Stimulated activated memory B cell treated with anti-CD40 and anti-IgM and Interleukin-4, amounts not matched to agents 10 μg/mL and 1 μg/mL and 100 μg/mL, for 72 hours (primary cell): ENCODE data around the gene NT5C.

Experiments used
- ATAC-seq: fragments of 150-1000 bp; cut with Tn5 transposase; 2 replicates; pipeline ENCODE4 v1.10.0; 2021
- H3K27ac Mint-ChIP-seq: one replicate; pipeline ENCODE4 v1.8.0; 2022; ENCODE audit warnings: mild to moderate bottlenecking, mixed read lengths
- H3K27me3 Mint-ChIP-seq: one replicate; pipeline ENCODE4 v1.8.0; 2022; ENCODE audit warnings: mixed read lengths
- H3K36me3 Mint-ChIP-seq: one replicate; pipeline ENCODE4 v1.8.0; 2022; ENCODE audit warnings: mixed read lengths
- H3K4me1 Mint-ChIP-seq: one replicate; pipeline ENCODE4 v1.8.0; 2022; ENCODE audit warnings: mixed read lengths
- H3K4me3 Mint-ChIP-seq: one replicate; pipeline ENCODE4 v1.8.0; 2022; ENCODE audit warnings: mild to moderate bottlenecking, moderate library complexity, mixed read lengths
- H3K9me3 Mint-ChIP-seq: one replicate; pipeline ENCODE4 v1.8.0; 2022; ENCODE audit warnings: mixed read lengths

NT5C gene

GRCh38 chr17:75096082-75096625, 35.4 kb downstream of the NT5C start:
- Mint-ChIP-seq H3K27ac (no peak overlapping the region), H3K4me1 (peaks cover 19% of the 10 kb centered on the region), H3K4me3 (no peak overlapping the region), H3K9me3 (no peaks in the 10 kb centered on the region), H3K27me3 (no peaks in the 10 kb centered on the region), H3K36me3 (no peaks in the 10 kb centered on the region)
- ATAC-seq = no peak

- no peak overlapping the region for H3K4me3 Mint-ChIP-seq
- no peak overlapping the region for H3K27ac Mint-ChIP-seq
- ATAC-seq = peak; percentile 26
- H3K27me3 Mint-ChIP-seq = no peaks in the 10 kb centered on the region
- no peaks in the 10 kb centered on the region for H3K9me3 Mint-ChIP-seq
- peaks cover 25% of the 10 kb centered on the region for H3K4me1 Mint-ChIP-seq
- no peaks in the 10 kb centered on the region for H3K36me3 Mint-ChIP-seq
Measured at GRCh38 chr17:75094871-75095399, 36.6 kb downstream of the NT5C start.

DNA sequence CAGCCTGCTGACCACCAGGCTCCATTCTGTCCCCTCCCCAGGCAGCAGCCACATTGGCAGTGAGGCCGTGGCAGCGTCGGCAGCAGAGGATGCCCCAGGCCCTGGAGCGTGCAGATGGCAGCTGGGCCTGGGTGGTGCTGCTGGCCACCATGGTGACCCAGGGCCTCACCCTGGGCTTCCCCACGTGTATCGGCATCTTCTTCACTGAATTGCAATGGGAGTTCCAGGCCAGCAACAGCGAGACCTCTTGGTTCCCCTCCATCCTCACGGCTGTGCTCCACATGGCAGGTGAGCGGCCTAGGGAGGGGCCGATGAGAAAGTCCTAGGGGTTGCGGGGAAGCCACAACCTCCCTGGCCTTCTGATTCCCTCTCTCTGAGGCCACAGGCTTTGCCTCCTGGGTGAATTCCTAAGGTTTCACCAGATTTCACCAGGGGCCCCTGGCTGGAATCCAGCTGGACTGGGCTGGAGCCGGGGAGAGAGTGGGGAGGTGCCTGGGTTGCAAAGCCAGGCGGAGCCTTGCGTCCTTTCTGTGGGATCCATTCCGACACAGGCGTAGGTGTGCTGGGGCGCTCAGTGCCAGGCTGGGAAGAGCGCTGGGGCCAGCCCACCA, 37.9 kb downstream of the NT5C start:
- Mint-ChIP-seq H3K27me3 (no peaks in the 10 kb centered on the region), H3K27ac (no peak overlapping the region), H3K9me3 (no peaks in the 10 kb centered on the region), H3K4me3 (no peak overlapping the region), H3K36me3 (no peaks in the 10 kb centered on the region), H3K4me1 (peaks cover 24% of the 10 kb centered on the region)
- ATAC-seq = no peak

DNA sequence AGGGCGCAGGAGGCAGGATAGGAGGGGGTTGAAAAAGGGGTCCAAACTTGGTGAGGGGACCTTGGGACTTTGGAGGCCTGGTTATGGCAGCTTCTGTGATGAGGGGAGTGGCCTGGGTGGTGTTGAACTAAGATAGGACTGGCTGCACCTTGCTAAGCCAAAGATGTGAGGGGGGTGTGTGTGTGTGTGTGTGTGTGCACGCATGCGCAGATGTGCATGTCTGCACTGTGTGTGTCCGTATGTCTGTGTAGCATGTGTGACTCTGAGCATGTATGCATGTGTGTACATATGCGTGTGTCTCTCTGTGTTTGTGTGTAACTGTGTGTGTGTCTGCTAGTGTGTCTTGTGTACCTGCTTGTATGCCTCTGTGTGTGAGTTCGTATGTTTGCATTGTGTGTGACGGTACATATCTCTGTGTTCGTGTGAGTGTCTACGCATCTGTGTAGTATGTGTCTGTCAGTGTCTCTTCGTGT, 39.7 kb downstream of the NT5C start:
- Mint-ChIP-seq H3K9me3 (no peaks in the 10 kb centered on the region), H3K36me3 (no peaks in the 10 kb centered on the region), H3K4me3 (no peak overlapping the region), H3K4me1 (peaks cover 33% of the 10 kb centered on the region), H3K27me3 (no peaks in the 10 kb centered on the region), H3K27ac (no peak overlapping the region)
- ATAC-seq = no peak

DNA sequence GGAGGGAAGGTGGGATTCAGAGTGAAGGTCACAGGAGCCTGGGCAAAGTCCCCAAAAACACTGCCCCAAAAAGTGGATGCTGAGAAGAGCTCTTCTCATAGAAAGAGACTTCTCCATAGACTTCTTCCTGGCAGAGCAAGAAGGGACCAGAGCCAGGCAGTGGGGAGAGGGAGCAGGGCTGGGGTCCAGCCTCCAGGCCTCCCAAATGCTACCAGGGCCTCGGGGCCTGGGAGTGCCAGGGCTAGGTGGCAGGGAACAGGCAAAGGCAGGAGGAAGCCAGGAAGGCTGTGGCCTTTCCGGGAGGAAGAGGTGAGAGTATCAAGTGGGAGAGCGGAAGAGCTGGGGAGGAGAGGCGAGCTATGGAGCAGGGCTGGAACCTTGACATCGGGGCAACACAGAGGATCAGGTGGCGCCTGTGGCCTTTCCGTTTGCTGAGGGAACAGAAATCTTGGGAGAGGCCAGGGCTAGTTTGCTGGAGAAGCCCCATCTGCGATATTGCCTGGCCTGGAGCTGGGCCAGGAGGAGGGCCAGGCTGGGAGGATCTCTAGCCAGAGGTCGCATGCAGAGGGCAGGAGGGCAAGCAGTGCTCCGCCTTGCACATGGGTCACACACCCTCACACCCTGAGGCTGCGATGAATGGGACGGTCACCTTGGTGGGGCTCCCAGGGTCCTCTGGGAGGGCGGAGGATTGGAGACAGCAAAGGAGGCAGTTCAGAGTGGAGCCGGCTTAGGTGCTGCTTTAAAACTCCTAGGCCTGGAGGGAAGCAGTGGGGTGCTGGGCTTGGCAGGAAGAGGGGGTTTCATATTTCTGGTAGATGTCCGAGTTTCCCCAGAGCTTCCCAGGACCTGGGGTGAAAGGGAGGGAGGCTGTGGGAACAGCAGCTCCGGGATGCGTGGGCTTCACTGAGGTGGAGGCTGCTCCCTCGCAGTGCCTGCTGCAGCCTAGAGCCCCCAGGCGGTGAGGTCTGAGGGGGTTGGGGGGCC, 40.4 kb downstream of the NT5C start:
- Mint-ChIP-seq H3K4me1 (peaks cover 40% of the 10 kb centered on the region), H3K27ac (no peak overlapping the region), H3K4me3 (no peak overlapping the region), H3K36me3 (no peaks in the 10 kb centered on the region), H3K27me3 (no peaks in the 10 kb centered on the region), H3K9me3 (no peaks in the 10 kb centered on the region)
- ATAC-seq = no peak

DNA sequence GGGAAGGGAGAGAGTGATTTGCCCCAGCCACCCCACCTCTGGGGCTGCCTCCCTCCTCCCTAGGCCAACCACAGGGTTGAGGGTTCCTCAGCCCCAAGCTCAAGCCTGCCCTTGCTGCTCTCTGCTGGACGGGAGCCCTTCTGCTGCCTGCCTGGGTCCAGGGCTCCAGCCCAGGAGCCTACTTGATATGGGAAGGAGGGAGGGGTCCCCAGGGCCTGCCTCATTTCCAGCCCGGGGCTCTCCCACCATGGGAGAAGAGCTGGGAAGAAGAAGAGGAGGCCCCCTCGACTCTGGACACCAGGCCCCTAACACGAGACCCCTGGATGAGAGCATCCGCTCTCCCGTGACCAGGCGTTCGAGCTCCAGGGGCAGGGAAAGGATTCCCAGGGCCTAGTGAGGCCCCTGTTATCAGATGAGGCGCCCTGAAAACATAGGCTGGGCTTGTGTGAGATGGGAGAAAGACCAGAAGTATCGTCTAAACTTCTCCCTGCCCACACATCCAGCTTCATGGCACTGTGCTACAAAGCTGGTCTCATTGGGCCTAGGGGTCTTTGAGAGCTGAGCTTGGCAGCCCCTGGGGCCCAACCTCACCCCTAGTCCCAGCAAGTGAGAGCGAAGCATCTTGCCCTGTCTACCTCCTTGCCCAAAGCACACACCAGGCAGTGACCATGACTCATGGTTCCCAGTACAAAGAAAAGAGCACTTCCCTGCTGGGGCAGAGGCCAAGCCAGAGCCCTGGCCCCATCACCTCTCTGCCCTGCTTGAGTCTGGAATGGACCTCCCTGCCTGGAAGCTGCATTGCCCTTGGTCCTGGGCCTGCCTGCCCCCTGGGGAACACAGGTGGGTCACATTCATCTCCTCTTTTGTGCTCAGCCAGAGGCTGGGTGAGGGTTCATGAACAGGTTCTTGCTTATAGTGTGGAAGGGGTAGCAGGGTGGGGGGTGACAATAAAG, 42.8 kb downstream of the NT5C start:
- ATAC-seq = no peak
- peak overlapping the region; percentile 81 for H3K4me3 Mint-ChIP-seq
- no peaks in the 10 kb centered on the region for H3K36me3 Mint-ChIP-seq
- peak overlapping the region; percentile 73 for H3K27ac Mint-ChIP-seq
- peaks cover 41% of the 10 kb centered on the region for H3K4me1 Mint-ChIP-seq
- H3K9me3 Mint-ChIP-seq = no peaks in the 10 kb centered on the region
- no peaks in the 10 kb centered on the region for H3K27me3 Mint-ChIP-seq

GRCh38 chr17:75087558-75088453, 43.7 kb downstream of the NT5C start, which contains the start of gene SLC16A5:
Gene SLC16A5, plus strand, starts transcription at chr17:75087954. Its CDS starts 5,683 bp downstream, at chr17:75093637.
- no peaks in the 10 kb centered on the region for H3K36me3 Mint-ChIP-seq
- H3K9me3 Mint-ChIP-seq = no peaks in the 10 kb centered on the region
- H3K4me1 Mint-ChIP-seq = peaks cover 41% of the 10 kb centered on the region
- peak within 1 kb of the TSS; percentile 73 for H3K27ac Mint-ChIP-seq
- ATAC-seq = peak; percentile 79
- no peaks in the 10 kb centered on the region for H3K27me3 Mint-ChIP-seq
- peak within 1 kb of the TSS; percentile 81 for H3K4me3 Mint-ChIP-seq

DNA sequence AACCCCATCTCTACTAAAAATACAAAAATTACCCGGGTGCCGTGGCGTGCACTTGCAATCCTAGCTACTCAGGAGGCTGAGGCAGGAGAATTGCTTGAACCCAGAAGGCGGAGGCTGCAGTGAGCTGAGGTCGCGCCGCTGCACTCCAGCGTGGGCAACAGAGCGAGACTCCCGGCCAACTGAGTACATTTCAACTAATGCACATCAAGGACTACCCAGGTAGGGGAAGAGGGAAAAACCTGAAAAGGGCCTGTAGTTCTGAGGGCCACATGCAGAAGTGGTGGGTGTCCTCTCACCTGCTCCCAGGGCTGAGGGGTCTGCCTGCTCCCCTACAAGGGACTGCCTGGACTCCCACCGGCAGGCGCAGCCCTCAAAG, 44.4 kb downstream of the NT5C start:
- Mint-ChIP-seq H3K4me1 (peaks cover 40% of the 10 kb centered on the region), H3K9me3 (no peaks in the 10 kb centered on the region), H3K36me3 (no peaks in the 10 kb centered on the region), H3K27me3 (no peaks in the 10 kb centered on the region), H3K4me3 (peak overlapping the region; percentile 70), H3K27ac (peak overlapping the region; percentile 73)
- ATAC-seq = no peak

- Mint-ChIP-seq H3K9me3 (no peaks in the 10 kb centered on the region), H3K4me3 (peak overlapping the region; percentile 36), H3K4me1 (peaks cover 39% of the 10 kb centered on the region), H3K27ac (peak overlapping the region; percentile 73), H3K27me3 (no peaks in the 10 kb centered on the region), H3K36me3 (no peaks in the 10 kb centered on the region)
- no peak for ATAC-seq
Measured at GRCh38 chr17:75086496-75087181, 44.9 kb downstream of the NT5C start.

DNA sequence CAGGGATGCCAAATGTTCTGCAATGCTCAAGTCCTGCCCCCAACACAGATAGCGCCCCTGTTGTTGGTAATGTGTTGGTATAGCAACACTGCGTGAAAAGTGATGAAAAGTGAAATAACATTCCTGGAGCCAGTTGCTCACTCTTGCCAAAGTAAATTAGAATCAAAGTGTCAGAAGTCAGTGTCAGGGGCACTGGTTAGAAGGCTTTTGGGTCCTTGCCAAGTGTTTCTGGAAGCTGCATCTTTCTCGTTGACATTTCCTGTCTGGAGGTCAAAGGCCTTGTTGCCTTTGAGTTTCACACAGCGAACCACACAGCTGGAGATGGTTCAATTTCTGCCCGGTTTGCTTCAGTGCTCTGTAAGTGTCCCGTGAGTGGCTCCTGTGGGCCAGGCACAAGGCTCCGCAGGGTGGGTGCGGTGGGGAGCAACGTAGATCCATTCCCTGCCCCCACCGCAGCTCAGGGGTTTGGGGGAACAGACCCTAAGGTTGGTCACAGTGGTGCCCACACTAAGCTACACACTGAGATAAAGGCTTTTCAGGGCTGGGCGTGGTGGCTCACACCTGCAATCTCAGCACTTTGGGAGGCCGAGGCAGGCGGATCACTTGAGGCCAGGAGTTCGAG, 47.4 kb downstream of the NT5C start:
- H3K27ac Mint-ChIP-seq = no peak overlapping the region
- no peak for ATAC-seq

GRCh38 chr17:75082683-75083082, 48.9 kb downstream of the NT5C start:
- Mint-ChIP-seq H3K27ac (no peak overlapping the region), H3K27me3 (no peaks in the 10 kb centered on the region)

More for the DNA sequence above, 47.4 kb downstream of the NT5C start:
- H3K27me3 Mint-ChIP-seq = no peaks in the 10 kb centered on the region
- no peaks in the 10 kb centered on the region for H3K36me3 Mint-ChIP-seq
- H3K4me3 Mint-ChIP-seq = no peak overlapping the region
- H3K4me1 Mint-ChIP-seq = peaks cover 38% of the 10 kb centered on the region
- H3K9me3 Mint-ChIP-seq = no peaks in the 10 kb centered on the region

DNA sequence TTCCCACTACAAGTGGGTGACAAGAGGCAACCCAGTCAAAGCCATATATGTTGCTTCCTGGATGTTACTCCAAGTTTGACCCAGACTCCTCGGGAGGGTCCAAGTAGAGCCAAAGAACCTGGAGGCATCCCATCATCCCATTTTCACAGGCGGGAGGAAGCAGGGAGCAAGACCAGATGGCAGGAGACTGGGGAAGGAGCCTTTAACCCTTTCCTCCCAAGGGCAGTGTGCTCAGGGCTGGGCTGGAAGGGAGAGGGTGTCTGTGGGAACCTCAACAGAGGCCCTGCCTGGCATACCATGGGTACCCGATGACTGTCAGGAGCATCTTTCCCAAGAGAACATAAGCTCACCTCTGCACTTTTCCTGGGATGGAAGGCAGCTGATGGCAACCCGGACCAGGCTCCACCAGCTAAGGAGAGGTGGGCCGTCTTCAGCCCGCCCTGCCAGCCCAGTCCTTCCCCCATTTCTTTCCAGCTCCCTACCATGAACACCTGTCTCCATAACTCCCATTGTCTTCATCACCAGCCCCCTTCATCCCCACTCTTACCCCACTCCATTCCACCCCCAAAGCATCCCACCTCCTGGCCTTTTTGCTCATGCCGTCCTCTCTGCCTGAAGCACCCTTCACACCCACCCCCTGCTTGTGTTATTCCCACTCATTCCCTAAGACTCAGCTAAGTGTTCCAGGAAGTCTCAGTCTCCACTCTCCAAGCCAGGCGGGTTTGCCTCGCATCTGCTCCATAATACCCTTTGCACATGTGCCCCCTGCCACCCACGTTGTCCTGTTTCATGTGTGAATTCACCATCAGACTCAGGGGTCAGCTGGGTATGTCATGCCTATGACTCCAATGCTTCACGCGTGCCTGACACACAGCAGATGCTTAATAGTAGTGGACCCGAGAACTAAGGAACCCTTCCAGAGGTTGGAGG, 49.7 kb downstream of the NT5C start:
- Mint-ChIP-seq H3K4me3 (no peak overlapping the region), H3K4me1 (peaks cover 40% of the 10 kb centered on the region), H3K9me3 (no peaks in the 10 kb centered on the region), H3K27ac (no peak overlapping the region), H3K36me3 (no peaks in the 10 kb centered on the region), H3K27me3 (no peaks in the 10 kb centered on the region)
- no peak for ATAC-seq

More at GRCh38 chr17:75082683-75083082, 48.9 kb downstream of the NT5C start:
- no peaks in the 10 kb centered on the region for H3K9me3 Mint-ChIP-seq
- no peak overlapping the region for H3K4me3 Mint-ChIP-seq
- peaks cover 40% of the 10 kb centered on the region for H3K4me1 Mint-ChIP-seq
- ATAC-seq = no peak
- no peaks in the 10 kb centered on the region for H3K36me3 Mint-ChIP-seq
